ENCODE measurements around the gene ABLIM2.

ABLIM2 gene

GRCh38 chr4:8007581-8007980, 151.0 kb downstream of the ABLIM2 start:
- no peak for TF ChIP-seq CTCF (IDR thresholded peaks at IDR 0.05; ENCODE audit: insufficient read depth, low read length, poor library complexity, severe bottlenecking)
- DNase-seq (ENCODE audit: extremely low read depth, insufficient read length): no peak
- no peaks in the 10 kb centered on the region for H3K36me3 ChIP-seq (ENCODE audit: control insufficient read depth, insufficient read depth, low read length)
- no peaks in the 10 kb centered on the region; the same call in none of the 2 replicates for H3K27me3 ChIP-seq (replicated peaks; ENCODE audit: control insufficient read depth, insufficient read depth, low read length)
- H3K4me3 ChIP-seq (replicated peaks; ENCODE audit: low read depth, low read length): no peak overlapping the region

DNA sequence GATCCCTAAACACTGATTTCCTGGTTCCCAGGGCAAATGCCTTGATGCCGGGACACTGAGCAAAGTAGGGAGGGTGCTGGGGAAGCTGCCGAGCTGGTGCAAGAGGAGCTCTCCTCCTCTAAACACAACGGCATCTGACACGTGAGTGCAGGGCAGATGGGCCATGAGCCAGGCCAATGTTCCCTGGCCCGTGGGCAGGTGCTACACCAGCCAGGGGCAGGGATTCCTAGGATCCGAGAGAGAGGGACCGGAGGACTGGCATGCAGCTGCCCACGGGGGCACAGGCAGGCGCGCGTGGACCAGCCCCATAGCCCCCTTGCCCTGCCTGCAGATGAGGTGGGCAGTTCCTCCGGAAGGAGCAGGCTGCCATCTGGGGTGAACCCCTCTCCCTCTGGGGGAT, 152.1 kb downstream of the ABLIM2 start:
- no peak for DNase-seq (ENCODE audit: extremely low read depth, insufficient read length)
- TF ChIP-seq CTCF (IDR thresholded peaks at IDR 0.05; ENCODE audit: insufficient read depth, low read length, poor library complexity, severe bottlenecking): no peak
- no peak overlapping the region for H3K4me3 ChIP-seq (replicated peaks; ENCODE audit: low read depth, low read length)
- no peaks in the 10 kb centered on the region; the same call in none of the 2 replicates for H3K27me3 ChIP-seq (replicated peaks; ENCODE audit: control insufficient read depth, insufficient read depth, low read length)
- no peaks in the 10 kb centered on the region for H3K36me3 ChIP-seq (ENCODE audit: control insufficient read depth, insufficient read depth, low read length)

- no peak for TF ChIP-seq CTCF (IDR thresholded peaks at IDR 0.05; ENCODE audit: insufficient read depth, low read length, poor library complexity, severe bottlenecking)
Observed at GRCh38 chr4:8005814-8006215, 152.8 kb downstream of the ABLIM2 start.

GRCh38 chr4:8005033-8005808, 153.4 kb downstream of the ABLIM2 start:
- DNase-seq (ENCODE audit: extremely low read depth, insufficient read length): no peak
- H3K27me3 ChIP-seq (replicated peaks; ENCODE audit: control insufficient read depth, insufficient read depth, low read length): no peaks in the 10 kb centered on the region; the same call in 1 of the 2 replicates
- no peak for TF ChIP-seq CTCF (IDR thresholded peaks at IDR 0.05; ENCODE audit: insufficient read depth, low read length, poor library complexity, severe bottlenecking)
- no peaks in the 10 kb centered on the region for H3K36me3 ChIP-seq (ENCODE audit: control insufficient read depth, insufficient read depth, low read length)
- H3K4me3 ChIP-seq (replicated peaks; ENCODE audit: low read depth, low read length): no peak overlapping the region

More at GRCh38 chr4:8005814-8006215, 152.8 kb downstream of the ABLIM2 start:
- Histone ChIP-seq H3K27me3 (replicated peaks; ENCODE audit: control insufficient read depth, insufficient read depth, low read length) (no peaks in the 10 kb centered on the region; the same call in none of the 2 replicates), H3K36me3 (ENCODE audit: control insufficient read depth, insufficient read depth, low read length) (no peaks in the 10 kb centered on the region), H3K4me3 (replicated peaks; ENCODE audit: low read depth, low read length) (no peak overlapping the region)
- no peak for DNase-seq (ENCODE audit: extremely low read depth, insufficient read length)

DNA sequence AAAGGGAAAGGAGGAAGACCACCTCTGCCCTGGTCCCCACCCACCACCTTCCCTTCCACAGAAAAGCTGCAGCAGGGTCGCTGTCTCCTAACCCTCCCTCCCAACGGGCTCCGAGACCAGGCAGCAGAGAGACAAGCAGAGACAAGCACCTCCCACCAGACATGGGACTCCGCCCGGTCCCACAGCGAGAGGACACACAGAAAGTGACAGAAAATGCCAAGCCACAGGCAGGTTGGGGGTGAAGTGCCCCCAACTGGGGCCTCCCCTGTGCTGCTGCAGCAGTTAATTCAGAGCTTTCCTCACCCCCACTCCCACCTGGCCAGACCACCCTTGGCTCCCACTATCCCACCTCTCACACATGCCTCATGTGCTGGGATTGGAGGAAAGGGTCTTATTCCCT, 154.5 kb downstream of the ABLIM2 start:
- no peaks in the 10 kb centered on the region for H3K36me3 ChIP-seq (ENCODE audit: control insufficient read depth, insufficient read depth, low read length)
- no peak for TF ChIP-seq CTCF (IDR thresholded peaks at IDR 0.05; ENCODE audit: insufficient read depth, low read length, poor library complexity, severe bottlenecking)
- H3K4me3 ChIP-seq (replicated peaks; ENCODE audit: low read depth, low read length): no peak overlapping the region
- DNase-seq (ENCODE audit: extremely low read depth, insufficient read length): no peak
- H3K27me3 ChIP-seq (replicated peaks; ENCODE audit: control insufficient read depth, insufficient read depth, low read length): no peaks in the 10 kb centered on the region; the same call in 1 of the 2 replicates

All from GM06990 (cell line).